NCI-H128 (cell line): ENCODE data around the gene HCRTR2.
A peak's percentile ranks its signal among the peaks of the same experiment; 100 is the strongest.
"Not testable (repeated sequence)": the region's sequence is repeated elsewhere in the genome, so short reads cannot be mapped to it uniquely, and the experiment has no call there.

Source experiments
- DNase-seq: peaks from one replicate; lab custom pipeline; 2025; ENCODE audit not compliant: unreplicated experiment; lab: John Stamatoyannopoulos, UW

HCRTR2 gene

DNA sequence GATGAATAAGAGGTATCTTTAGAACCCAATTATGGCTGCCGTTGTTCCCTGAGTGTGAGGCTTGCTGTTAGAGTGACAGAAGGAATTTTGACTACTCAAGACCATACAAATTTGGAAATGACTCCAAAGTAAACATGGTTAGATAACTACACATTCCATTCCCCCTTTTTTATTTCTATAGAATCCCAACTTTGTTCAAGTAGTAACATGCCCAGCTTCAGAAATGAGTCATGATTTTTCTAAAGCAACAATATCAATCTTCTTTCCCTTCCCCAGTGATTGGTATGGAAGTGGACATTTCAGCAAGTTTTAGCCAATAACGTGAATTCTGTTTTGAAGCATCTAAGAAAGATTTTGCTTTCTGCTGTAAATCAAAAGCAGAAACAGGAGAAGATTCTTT is 37.8 kb downstream of the HCRTR2 start:
- DNase-seq: no peak

- no peak for DNase-seq
These were observed 46.6 kb downstream of the HCRTR2 start for GRCh38 chr6:55220961-55221360.

DNA sequence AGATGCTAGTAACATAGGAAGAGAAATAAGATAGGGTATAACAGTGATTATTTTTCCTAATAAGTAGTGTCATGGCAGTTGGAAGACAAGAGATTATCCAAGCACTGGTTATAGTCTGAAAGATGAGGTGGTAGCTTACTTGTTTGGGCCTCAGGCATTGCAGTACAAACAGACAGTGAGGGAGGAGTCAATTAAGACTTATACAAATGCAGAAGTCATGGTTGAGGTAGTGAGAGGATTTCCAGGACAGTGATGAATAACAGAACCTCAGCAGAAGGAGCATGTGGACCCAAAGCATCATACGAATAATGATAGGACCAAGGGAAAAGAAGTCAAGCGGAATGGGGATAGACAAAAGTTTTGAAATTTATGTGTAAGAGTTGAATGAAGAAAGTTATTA is 53.5 kb downstream of the HCRTR2 start:
- no peak for DNase-seq

DNA sequence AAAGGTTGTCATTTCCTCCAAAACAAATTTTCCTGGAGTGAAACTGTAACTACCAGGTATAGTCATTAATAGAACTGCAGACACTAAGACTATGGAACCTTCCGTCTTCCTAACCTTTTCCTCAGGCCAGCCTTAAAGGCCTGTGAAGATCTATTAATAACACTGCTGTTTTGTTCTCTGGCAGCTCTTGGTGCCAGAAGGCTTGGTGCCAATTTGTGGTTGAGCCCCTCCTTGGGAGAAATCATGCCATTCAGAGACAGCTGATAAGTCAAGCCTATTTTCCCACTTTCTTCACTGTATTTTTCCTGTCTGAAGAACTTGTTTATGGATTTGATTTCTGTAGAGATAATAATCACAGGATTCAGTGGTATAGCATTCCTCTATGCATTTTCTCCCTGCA is 64.8 kb downstream of the HCRTR2 start:
- no peak for DNase-seq

DNA sequence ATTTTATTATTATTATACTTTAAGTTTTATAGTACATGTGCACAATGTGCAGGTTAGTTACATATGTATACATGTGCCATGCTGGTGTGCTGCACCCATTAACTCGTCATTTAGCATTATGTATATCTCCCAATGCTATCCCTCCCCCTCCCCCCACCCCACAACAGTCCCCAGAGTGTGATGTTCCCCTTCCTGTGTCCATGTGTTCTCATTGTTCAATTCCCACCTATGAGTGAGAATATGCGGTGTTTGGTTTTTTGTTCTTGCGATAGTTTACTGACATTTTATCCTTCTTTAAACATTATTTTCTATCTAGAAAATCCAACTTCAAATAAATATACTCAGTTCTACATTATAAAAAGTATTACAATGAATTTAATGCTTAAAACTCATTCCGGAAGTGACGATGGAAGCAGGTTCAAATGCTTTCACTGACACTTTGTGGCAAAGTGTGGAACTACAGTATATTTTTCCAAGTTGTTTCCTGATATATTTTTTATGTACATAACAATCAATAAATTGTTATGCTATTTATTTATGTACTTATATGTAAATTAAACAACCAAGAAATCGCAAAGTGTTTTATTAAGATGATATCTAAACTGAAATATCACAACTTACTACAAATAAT is 66.8 kb downstream of the HCRTR2 start:
- DNase-seq: not testable (repeated sequence)

DNA sequence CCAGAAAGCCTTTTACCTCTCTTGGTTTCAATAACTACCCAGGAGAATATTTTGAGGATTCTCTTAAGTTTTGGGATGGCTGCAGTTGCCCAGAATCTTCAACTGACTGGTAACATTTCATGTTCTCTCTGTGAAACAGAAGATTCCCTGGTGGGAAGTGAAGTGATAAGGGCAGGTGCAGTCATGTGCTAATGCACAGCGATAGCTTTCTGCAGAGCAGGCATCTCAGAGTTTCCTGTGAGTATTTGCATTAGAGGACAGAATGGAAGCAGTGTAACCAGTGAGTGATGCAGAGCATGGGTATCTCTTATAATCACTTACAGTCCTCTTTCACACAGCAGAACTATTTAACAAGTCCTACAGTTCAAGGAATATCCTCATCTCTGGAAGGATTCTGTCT is 76.1 kb downstream of the HCRTR2 start:
- no peak for DNase-seq

DNA sequence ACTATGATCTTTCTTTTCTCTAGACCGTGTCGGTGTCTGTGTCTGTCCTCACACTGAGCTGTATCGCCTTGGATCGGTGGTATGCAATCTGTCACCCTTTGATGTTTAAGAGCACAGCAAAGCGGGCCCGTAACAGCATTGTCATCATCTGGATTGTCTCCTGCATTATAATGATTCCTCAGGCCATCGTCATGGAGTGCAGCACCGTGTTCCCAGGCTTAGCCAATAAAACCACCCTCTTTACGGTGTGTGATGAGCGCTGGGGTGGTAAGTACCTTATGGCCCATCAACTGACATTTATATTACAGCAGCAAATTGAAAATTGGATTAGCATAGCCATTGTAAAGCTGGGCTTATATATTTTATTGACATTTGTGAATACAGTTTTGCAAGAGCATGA is 80.8 kb downstream of the HCRTR2 start:
- DNase-seq: no peak

DNA sequence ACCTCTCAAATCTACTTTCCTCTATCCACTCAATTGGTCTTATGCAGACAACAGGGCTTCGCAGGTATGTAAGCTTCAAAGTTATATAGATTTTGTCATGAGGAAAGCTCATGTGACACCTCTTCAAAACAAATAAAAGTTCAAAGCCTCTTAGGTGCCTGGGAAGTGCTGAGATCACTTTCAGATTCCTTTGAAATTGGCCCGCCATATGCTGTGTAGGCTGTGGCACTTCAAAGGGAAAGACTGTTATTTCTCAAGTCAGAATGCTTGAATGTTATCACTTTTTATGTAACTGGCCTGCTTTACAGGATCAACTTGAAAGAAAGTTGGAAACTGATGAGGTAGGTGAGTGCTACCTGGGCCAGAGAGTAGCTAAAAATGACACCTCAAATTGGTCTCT is 85.9 kb downstream of the HCRTR2 start:
- DNase-seq: no peak

DNA sequence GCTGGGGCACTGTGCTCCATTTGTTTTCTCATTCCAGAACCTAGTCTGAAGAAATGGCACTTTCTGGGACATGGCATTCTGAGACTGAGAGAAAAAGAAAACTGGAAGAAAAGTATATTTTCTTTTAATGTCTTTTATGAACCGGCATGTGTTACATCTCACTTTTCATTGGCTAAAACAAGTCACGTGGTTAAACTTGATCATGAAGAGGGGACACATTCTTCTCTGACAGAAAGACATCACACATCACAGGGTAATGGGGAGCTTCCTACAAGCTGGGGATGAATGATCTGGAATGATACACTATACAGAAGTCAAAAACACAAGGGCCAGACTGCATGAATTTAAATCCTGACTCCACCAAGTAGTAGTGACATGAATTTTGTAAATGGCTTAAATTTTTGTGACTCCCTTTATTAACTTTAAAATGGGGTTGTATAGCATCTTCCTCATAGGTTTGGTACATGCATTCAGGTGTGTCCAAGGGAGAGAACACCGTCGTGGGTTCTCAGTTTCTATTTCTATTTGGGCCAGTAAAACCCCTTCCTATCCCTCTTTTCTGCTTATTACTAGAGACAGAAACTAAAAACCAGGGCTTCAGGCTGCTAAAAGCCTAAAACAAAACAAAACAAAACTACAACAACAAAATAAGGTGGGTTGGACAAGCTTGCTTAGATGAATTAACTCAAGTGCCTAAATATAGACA is 91.2 kb downstream of the HCRTR2 start:
- DNase-seq: no peak

- DNase-seq: no peak
These were observed 92.6 kb downstream of the HCRTR2 start for GRCh38 chr6:55266896-55267295.

DNA sequence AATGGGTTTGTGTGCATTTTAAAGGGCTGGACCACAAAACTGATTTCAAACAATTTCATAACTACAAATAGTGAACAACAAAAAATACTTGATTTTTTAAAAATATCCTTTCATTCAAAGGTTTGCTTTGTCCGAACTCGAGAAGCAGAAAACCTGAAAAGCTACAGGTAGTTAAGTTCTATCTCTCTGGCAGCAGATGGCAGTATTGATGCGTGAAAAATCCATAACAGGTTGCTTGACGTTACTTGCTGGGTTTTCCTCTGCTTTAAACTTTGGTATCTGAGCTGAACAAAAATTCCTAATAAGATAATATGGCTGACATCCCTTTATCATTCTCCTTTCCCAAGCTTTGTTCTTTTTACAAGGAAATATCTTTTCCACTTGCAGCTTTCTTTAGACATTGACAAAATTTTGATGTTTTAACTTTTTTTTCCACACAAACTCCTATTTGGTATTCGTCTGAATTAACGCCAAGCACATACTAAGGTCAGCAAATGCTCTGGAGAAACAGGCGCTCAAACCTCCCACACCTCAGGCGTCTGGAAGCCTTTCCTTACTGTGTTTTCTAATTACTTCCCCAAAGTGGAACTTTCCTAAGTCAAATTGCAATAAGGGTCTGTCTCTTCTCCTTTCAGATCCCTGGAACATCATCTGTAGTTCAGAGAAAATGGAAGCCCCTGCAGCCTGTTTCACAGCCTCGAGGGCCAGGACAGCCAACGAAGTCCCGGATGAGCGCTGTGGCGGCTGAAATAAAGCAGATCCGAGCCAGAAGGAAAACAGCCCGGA is 102.6 kb downstream of the HCRTR2 start:
- DNase-seq: peak; percentile 1

GRCh38 chr6:55277646-55278045 is 103.3 kb downstream of the HCRTR2 start:
- no peak for DNase-seq

GRCh38 chr6:55281215-55281614 is 106.9 kb downstream of the HCRTR2 start:
- no peak for DNase-seq

DNA sequence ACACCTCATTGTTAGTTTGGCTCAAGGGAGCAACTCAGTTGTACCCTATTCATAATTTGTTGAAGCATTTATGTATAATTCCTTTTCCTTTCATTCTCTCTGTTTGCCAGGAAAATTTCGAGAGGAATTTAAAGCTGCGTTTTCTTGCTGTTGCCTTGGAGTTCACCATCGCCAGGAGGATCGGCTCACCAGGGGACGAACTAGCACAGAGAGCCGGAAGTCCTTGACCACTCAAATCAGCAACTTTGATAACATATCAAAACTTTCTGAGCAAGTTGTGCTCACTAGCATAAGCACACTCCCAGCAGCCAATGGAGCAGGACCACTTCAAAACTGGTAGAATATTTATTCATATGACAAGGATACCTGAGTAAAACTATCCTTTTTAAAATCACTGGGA is 107.8 kb downstream of the HCRTR2 start:
- DNase-seq: no peak

- no peak for DNase-seq
These were observed 112.5 kb downstream of the HCRTR2 start for GRCh38 chr6:55286824-55287223.

DNA sequence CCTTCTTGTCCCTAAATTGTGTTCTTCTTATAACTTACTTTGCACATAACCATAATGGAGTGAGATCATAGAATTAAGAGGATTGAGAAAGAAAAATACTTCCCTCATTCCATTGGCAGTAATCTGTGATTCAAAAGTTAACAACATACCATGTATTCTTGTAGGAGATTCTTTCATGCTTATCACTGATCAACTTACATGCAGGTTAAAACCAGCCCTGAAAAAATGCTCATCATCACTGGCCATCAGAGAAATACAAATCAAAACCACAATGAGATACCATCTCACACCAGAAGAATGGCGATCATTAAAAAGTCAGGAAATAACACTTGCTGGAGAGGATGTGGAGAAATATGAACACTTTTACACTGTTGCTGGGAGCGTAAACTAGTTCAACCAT is 116.4 kb downstream of the HCRTR2 start:
- no peak for DNase-seq

- no peak for DNase-seq
These were observed 118.8 kb downstream of the HCRTR2 start for GRCh38 chr6:55293116-55293515.

DNA sequence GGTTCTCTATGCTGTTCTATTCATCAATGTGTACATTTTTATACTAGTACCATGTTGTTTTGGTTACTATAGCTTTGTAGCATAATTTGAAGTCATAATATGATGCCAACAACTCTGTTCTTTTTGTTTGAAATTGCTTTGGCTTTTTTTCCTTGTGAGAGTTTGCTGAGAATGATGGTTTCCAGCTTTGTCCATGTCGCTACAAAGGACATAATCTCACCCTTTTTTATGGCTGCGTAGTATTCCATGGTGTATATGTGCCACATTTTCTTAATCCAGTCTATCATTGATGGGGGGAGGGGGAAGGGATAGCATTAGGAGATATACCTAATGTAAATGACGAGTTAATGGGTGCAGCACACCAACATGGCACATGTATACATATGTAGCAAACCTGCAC is 122.9 kb downstream of the HCRTR2 start:
- DNase-seq: not testable (repeated sequence)

DNA sequence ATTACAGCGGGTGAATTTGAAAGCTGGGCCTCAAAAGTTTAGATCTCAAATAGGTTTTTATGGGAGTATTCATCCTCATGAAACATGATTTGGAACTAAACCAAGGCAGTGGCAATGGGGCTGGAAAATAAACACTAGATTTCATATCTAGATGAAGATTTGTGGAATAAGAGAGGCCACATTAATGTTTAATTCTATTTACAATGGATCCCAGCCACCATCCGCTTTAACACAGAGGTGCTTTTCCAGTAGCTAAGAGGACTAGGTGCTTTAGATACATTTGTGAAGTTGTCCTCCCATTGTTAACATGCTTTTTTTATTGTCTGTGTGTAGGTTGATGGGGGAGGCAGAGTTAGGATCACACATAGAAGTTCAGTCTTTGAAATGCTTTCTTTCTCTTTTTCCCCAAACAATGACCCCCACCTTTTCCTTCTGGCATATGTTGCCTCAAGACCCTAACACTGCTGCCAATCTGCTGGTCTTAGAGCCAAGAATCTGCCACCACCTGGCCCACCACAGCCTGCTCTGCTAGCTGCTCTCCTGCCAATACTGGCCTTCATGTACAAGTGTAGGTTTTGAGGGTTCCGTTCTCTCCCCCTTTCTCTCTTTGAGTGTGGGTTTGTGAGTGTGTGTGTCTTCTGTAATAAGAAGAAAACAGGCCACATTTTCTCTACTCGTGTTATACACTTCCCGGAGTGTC is 125.1 kb downstream of the HCRTR2 start:
- DNase-seq: no peak

DNA sequence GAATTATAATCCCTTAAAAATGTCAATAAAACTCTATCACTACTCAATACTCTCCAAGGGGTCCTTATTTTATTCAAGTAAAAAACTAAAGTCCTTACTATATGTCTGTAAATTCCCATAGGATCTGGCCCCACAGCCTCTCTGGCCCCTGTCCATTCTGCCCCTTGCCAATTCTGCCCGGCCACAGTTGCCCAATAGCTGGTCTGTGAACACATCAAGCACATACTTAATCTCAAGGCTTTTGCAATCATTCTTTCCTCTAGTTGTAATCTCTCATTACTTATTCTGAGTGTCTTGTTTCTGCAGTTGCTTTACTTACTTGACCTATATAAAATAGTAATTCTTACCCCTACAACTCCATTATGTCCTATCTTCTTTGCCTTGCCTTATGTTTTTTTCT is 130.4 kb downstream of the HCRTR2 start:
- DNase-seq: no peak

DNA sequence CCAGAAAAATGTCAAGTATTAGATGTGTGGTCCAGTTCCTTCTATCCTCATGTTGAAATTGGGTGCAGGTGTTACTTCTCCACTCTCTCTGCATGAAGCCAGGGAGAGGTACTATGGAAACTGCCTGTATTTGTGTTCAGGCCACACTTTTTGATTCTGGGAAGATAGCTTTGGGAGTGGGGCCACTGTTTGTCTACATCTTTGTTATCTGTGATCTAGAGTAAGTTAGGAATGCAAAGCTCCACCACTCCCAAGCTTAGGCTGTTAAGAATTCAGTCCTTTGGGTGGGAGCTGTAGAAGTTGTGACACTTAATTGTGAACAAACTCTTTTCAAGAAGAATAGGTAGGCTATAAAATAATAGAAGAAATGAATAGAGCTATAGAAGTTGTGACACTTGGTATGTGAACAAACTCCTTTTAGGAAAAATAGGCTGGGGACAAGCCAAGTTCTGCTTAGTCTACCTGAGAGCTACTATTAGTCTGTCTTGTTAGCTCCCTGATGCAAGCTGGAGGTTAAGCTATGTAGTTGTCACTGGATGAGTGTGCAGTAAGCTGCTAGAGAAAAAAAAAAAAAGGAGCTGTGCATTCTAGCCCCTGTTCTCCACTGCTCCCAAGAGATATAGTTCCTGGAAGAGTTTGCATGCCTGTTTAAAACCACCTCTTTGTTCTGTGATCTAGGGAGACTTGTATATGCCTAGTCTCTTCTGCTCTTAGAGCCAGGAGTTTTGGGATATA is 145.8 kb downstream of the HCRTR2 start:
- no peak for DNase-seq
